Measurements from ENCODE around the gene ORC3. TPM values are rescaled to one million over a fixed set of nuclear protein-coding genes. Genes with fewer than 3 reads are reported as not detected.
"Not testable (repeated sequence)": the region's sequence is repeated elsewhere in the genome, so short reads cannot be mapped to it uniquely, and the experiment has no call there.

The ORC3 gene
- total and polyA plus RNA-seq, 5 experiments from 2014 or later: 30.9 to 37.7 (median 33.8) TPM

GRCh38 chr6:87701676-87702588 is 112.0 kb downstream of the ORC3 start, which contains the start of gene AKIRIN2:
TSS of gene AKIRIN2 (minus strand) at chr6:87702233. CDS start at chr6:87701684, 549 bp downstream.
- peaks cover 11 to 49% (median 41%) of the 10 kb centered on the region in 4 donors for H3K4me1 Mint-ChIP-seq
- no peaks in the 10 kb centered on the region for H3K27me3 Mint-ChIP-seq
- H3K4me3 Mint-ChIP-seq: peak within 1 kb of the TSS; percentile 91 to 99 (median 94)
- POLR2A ChIA-PET: interaction anchor here (0.6 to 2.1 kb wide), 18 partner anchors 16 to 1379 kb away, joined by 3 to 23 read pairs (median 4); partner anchors contain the start of genes CFAP206, ORC3, PNRC1 and RARS2
- peaks cover 0 to 8% (median 0%) of the 10 kb centered on the region in 3 donors for H3K36me3 Mint-ChIP-seq
- no peaks in the 10 kb centered on the region for H3K9me3 Mint-ChIP-seq
- peak within 1 kb of the TSS; percentile 72 to 99 (median 96) for H3K27ac Mint-ChIP-seq
- ATAC-seq (peak; percentile 82), DNase-seq (peak; percentile 91 to 99 (median 97))

- Mint-ChIP-seq H3K27ac (peak overlapping the region; percentile 72 to 99 (median 96)), H3K27me3 (no peaks in the 10 kb centered on the region), H3K4me1 (peaks cover 10 to 45% (median 35%) of the 10 kb centered on the region in 4 donors), H3K36me3 (peaks cover 0 to 4% (median 0%) of the 10 kb centered on the region in 3 donors), H3K4me3 (peak overlapping the region; percentile 91 to 99 (median 94)), H3K9me3 (no peaks in the 10 kb centered on the region)
- POLR2A ChIA-PET: interaction anchor here (0.6 to 2.1 kb wide), 14 partner anchors 28 to 1378 kb away, joined by 3 to 23 read pairs (median 6); partner anchors contain the start of genes ORC3, PNRC1, RARS2 and RNGTT
- no peak for ATAC-seq
- DNase-seq: no peak
These were observed 112.6 kb downstream of the ORC3 start for GRCh38 chr6:87702589-87702945.

GRCh38 chr6:87703039-87703438 is 113.1 kb downstream of the ORC3 start:
- Mint-ChIP-seq H3K4me1 (peaks cover 9 to 40% (median 30%) of the 10 kb centered on the region in 4 donors), H3K4me3 (peak overlapping the region; percentile 91 to 99 (median 94)), H3K27ac (peak overlapping the region; percentile 72 to 99 (median 96))
- not testable (repeated sequence) for DNase-seq, H3K36me3 Mint-ChIP-seq, H3K27me3 Mint-ChIP-seq, H3K9me3 Mint-ChIP-seq, ATAC-seq
- POLR2A ChIA-PET: interaction anchor here (0.6 to 2.1 kb wide), 3 partner anchors 113 to 551 kb away, joined by 5 to 23 read pairs (median 7); partner anchors contain the start of genes ORC3 and RARS2

- Mint-ChIP-seq H3K9me3 (peaks cover 0 to 2% (median 0%) of the 10 kb centered on the region in 9 donors), H3K27ac (no peak overlapping the region), H3K36me3 (no peaks in the 10 kb centered on the region), H3K4me3 (no peak overlapping the region), H3K4me1 (peaks cover 8 to 19% (median 13%) of the 10 kb centered on the region in 4 donors), H3K27me3 (peaks cover 0 to 3% (median 0%) of the 10 kb centered on the region in 5 donors)
- POLR2A ChIA-PET: no interaction called here
- no peak for DNase-seq
- ATAC-seq: no peak
These were observed 115.2 kb downstream of the ORC3 start for GRCh38 chr6:87705070-87705691.

- Mint-ChIP-seq H3K27ac (no peak overlapping the region), H3K9me3 (peaks cover 0 to 2% (median 0%) of the 10 kb centered on the region in 9 donors), H3K36me3 (no peaks in the 10 kb centered on the region), H3K27me3 (peaks cover 0 to 3% (median 0%) of the 10 kb centered on the region in 5 donors), H3K4me3 (no peak overlapping the region), H3K4me1 (peaks cover 7 to 10% (median 8%) of the 10 kb centered on the region in 4 donors)
- POLR2A ChIA-PET: no interaction called here
- ATAC-seq (no peak), DNase-seq (no peak)
These were observed 116.4 kb downstream of the ORC3 start for GRCh38 chr6:87706187-87706966.

- H3K27me3 Mint-ChIP-seq, H3K36me3 Mint-ChIP-seq, H3K4me1 Mint-ChIP-seq, DNase-seq, H3K27ac Mint-ChIP-seq, H3K4me3 Mint-ChIP-seq, POLR2A ChIA-PET, H3K9me3 Mint-ChIP-seq, ATAC-seq: not testable (repeated sequence)
These were observed 118.9 kb downstream of the ORC3 start for GRCh38 chr6:87708581-87709427.

GRCh38 chr6:87710090-87710489 is 120.2 kb downstream of the ORC3 start:
- Mint-ChIP-seq H3K9me3 (peaks cover 0 to 2% (median 0%) of the 10 kb centered on the region in 9 donors), H3K36me3 (no peaks in the 10 kb centered on the region), H3K4me1 (peaks cover 0 to 7% (median 3%) of the 10 kb centered on the region in 4 donors), H3K4me3 (no peak overlapping the region), H3K27ac (no peak overlapping the region), H3K27me3 (peaks cover 0 to 3% (median 0%) of the 10 kb centered on the region in 5 donors)
- ATAC-seq (no peak), DNase-seq (no peak)
- POLR2A ChIA-PET: no interaction called here

- not testable (repeated sequence) for H3K4me3 Mint-ChIP-seq, DNase-seq
These were observed 122.8 kb downstream of the ORC3 start for GRCh38 chr6:87712713-87713112.

GRCh38 chr6:87714093-87714842 is 124.3 kb downstream of the ORC3 start:
- Mint-ChIP-seq H3K27ac (peak overlapping the region in 1 of 10 donors; percentile 22), H3K9me3 (peaks cover 0 to 2% (median 0%) of the 10 kb centered on the region in 9 donors), H3K4me1 (peaks cover 0 to 17% (median 3%) of the 10 kb centered on the region in 4 donors), H3K27me3 (peaks cover 0 to 3% (median 0%) of the 10 kb centered on the region in 5 donors), H3K36me3 (no peaks in the 10 kb centered on the region), H3K4me3 (no peak overlapping the region)
- no peak for ATAC-seq
- POLR2A ChIA-PET: no interaction called here
- no peak for DNase-seq

More at GRCh38 chr6:87712713-87713112, 122.8 kb downstream of the ORC3 start:
- not testable (repeated sequence) for H3K27ac Mint-ChIP-seq, H3K9me3 Mint-ChIP-seq, ATAC-seq, H3K4me1 Mint-ChIP-seq, H3K27me3 Mint-ChIP-seq, H3K36me3 Mint-ChIP-seq
- POLR2A ChIA-PET: interaction anchor here (0.7 kb wide), 1 partner anchor 1103 kb away, joined by 3 read pairs; no protein-coding TSS in a partner anchor

All from naive thymus-derived CD8-positive, alpha-beta T cell (primary cell).